ENCODE results near the gene ADAMTS3. TPM values are rescaled to one million over a fixed set of nuclear protein-coding genes. Genes with fewer than 3 reads are reported as not detected.

Gene ADAMTS3
- 0.94 TPM for total RNA-seq

- DNase-seq (ENCODE audit: low spot score), result peak; percentile 47
Measured at GRCh38 chr4:72568959-72569718, at the start of gene ADAMTS3. TSS of gene ADAMTS3 (minus strand) at chr4:72569221. CDS start at chr4:72568762, 459 bp downstream.

GRCh38 chr4:72613959-72614358 lies 44.9 kb upstream of the ADAMTS3 start:
- no peak for DNase-seq (ENCODE audit: low spot score)

DNA sequence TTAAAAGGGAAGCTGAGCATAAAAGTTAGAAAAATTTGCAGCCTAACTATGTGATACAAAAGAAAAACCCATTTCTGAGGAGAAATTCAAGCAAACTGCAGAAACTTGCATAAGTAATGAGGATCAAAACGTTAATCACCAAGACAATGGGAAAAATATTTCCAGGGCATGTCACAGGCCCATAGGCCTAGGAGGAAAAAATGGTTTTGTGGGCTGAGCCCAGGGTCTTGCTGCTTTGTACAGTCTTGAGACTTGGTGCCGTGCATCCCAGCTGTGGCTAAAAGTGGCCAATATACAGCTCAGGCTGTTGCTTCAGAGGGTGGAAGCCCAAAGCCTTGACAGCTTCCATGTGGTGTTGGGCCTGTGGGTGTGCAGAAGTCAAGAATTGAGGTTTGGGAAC lies 37.7 kb upstream of the ADAMTS3 start:
- DNase-seq (ENCODE audit: low spot score), result no peak

DNA sequence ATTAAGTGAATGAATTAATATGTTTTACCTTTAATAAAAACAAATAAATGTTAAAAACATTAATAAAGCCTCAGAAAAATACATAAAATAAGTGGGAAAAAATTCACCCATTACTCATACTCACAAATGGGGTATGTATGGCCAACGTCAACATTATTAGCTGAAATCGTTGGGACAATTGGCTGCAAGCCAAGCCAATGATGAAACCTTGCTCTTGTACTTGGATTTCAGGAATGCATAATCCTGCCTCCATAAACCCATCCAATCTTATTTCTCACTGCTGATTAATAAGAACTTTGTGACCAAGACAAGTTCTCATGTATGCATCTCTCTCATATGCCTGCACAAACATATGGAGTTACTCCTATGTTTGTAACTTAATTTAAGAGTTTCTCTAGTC lies 35.3 kb upstream of the ADAMTS3 start:
- DNase-seq (ENCODE audit: low spot score), result no peak

- DNase-seq (ENCODE audit: low spot score), result no peak
Measured at GRCh38 chr4:72602396-72603376, 33.7 kb upstream of the ADAMTS3 start.

GRCh38 chr4:72591547-72592454 lies 22.8 kb upstream of the ADAMTS3 start:
- no peak for DNase-seq (ENCODE audit: low spot score)

DNA sequence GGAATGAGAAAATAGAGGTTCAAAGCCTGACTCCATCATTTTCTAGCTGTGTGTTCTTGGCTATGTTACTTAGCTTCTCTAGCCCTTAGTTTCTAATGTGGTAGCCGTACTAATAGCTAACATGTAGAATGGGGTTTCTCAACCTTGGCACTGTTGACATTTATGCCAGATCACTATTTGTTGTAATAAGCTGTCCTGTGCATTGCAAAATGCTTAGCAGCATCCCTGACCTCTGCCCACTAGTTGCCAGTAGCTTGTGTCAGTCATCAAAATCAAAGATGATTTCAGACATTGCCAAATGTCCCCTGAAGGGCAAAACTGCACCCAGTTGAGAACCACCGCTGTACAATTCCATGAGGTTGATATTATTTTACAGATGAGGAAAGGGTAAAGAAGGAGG lies 18.3 kb upstream of the ADAMTS3 start:
- no peak for DNase-seq (ENCODE audit: low spot score)

DNA sequence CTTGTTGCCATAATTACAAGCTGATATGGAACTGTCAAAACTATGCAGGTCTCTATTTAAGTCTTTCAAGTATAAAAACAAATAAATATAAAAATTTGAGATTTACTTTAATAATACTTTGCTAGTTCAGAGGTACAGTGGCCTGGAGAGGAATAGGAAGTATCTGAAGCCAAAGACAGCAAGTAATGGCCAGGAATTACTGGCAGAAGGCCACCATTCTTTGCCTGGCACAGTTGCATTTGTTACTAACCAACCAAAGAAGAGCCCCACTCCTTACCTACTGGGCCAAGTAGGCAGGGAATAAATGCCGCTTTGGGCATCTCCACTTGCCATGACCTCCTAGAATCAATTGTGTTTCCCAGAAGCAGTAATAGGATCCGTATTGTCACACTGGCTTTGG lies 13.8 kb upstream of the ADAMTS3 start:
- no peak for DNase-seq (ENCODE audit: low spot score)

GRCh38 chr4:72577211-72577610 lies 8.2 kb upstream of the ADAMTS3 start:
- DNase-seq (ENCODE audit: low spot score), result no peak

DNA sequence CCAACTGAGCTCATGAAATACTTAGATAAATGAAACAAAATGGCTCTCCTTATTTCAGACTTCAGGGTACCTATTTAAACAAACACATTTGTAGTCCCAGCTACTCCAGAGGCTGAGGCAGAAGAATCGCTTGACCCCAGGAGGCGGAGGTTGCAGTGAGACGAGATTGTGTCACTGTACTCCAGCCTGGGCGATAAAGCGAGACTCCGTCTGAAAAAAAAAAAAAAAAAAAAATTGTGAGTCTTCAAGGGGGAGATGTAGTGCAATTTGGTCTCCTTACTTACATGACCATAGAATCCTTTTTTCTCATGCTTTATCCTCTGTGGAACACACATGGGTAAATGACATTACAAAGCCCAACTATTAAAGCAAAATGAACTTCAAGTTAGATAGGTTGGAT lies 2.3 kb upstream of the ADAMTS3 start:
- DNase-seq (ENCODE audit: low spot score), result no peak

DNA sequence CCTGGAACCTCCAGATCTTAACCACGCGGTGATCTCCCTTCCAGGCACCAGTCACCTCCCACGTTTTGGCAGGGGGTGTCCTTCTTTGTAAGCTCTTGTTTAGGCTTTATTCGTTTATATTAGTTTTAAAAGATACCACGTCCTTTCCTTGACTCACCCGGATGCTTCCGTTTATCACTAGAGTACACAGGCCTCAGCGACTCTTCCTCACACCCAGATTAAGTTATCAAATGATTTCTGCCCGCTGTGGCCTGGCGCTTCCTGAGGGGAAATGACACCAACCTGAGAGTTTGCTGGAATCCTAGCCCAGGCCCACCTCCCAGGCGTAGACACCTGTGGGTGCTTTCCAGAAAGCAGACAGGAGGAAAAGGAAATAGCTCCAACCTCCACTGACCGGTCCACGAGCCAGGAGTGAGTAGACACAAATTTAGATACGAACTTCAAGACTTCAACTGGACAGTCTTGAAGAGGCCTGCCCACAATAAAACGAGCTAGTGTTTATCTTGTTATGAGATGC lies 756 bp upstream of the ADAMTS3 start:
- peak; percentile 44 for DNase-seq (ENCODE audit: low spot score)

DNA sequence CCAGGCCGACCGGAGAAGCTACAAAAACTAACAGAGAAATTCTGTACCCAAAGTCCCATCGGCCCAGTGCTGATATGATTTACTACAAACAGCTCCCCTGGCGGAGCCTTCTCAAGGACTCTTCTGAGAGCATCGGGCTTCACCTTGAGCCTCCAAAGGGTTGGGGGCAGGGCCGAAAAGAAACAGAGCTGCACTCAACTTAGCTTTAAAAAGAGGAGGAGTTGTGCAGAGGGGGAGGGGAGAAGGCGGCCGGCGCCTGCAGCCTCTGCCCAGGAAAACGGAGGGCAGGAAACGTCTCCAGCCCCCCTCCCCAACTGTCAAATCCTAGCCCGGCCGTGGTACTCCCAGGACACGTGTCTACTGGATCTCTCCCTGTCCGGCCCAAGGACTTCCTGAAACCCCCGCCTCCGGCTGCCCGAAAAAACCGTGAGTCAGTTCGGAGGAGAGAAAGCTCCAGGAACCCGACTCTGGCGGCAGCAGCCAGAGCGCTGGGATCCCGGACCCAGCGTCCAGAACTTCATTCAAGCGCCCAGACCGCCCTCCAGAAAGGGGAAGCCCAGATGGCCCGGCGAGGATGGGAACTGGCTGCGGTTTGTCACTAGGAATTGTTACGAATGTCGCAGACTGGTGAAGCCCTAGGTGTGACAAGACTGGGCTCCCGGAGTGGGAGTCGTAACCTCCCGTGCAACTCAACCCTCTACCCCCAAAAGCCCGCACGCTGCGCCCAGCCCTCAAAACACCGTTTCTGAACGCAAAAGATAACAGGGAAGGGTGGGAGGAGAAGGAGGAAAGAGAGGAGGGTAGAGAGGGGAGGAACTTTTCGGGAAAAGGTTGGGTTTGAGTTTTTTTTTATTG lies 973 bp downstream of the ADAMTS3 start:
- peak; percentile 63 for DNase-seq (ENCODE audit: low spot score)

DNA sequence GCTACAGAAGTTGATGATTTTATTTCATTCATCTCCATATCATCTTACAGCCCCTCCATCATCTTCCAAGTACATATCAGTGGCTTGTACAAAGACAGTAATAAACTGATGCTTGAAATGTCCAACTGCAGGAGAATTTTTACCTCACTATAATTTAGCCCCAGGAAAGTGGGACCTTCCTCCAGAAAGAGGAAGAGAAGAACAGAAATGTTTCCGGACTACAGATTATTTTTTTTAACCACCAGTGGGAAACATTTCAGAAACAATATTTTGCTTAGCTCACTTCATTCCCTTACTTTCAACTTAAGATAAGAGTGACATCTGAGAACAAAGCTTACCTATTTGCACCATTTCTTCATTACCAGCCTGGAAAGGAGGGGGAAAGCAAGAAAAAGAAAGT lies 2.0 kb downstream of the ADAMTS3 start:
- DNase-seq (ENCODE audit: low spot score), result no peak

GRCh38 chr4:72566464-72566972 lies 2.5 kb downstream of the ADAMTS3 start:
- DNase-seq (ENCODE audit: low spot score), result no peak

GRCh38 chr4:72564789-72565188 lies 4.2 kb downstream of the ADAMTS3 start:
- DNase-seq (ENCODE audit: low spot score), result no peak

DNA sequence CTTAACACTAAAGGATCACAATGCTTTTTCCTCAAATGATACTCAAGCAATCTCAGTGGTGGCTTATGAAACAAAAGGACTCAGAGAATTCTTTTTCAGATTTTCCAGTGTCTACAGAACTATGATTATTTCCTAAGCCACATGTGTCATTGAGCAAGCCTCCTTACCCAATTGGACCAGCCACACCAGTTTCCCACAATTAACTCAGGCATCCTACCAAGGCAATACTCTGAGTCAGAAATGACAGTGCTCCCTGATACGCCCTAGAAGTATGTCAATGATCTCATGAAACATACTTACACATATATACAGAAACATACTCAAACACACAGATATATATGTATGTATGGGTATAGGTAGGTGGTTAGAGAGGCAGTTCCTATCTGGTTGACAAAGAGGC lies 4.8 kb downstream of the ADAMTS3 start:
- no peak for DNase-seq (ENCODE audit: low spot score)

- DNase-seq (ENCODE audit: low spot score), result no peak
Measured at GRCh38 chr4:72558655-72559054, 10.4 kb downstream of the ADAMTS3 start.

DNA sequence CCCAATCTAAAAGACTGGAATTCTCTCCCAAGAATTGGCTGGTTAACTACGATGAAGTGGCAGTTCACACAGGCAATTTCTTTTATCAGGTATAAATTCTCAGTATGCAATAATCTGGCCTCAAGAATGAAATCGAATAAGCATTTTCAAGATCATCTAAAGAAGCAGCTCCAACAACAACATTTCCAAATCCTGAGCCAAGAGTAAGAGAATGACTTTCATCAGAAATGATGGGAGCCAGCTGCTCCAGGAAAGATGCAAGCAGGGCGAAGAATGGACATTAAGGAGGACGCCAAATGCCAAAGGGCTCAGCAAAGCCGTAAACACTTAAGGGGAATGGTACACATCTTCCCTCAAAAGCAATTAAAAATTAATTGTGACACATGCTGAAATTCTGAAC lies 12.0 kb downstream of the ADAMTS3 start:
- no peak for DNase-seq (ENCODE audit: low spot score)

GRCh38 chr4:72555377-72555831 lies 13.6 kb downstream of the ADAMTS3 start:
- DNase-seq (ENCODE audit: low spot score), result no peak

Data from ureter (tissue), 1 donor.